SK-N-SH treated with all-trans-retinoic acid at 6 μM for 48 hours (cell line): ENCODE data around the gene SAAL1.

Source experiments
- ZFP30 ChIP-seq: fragments of 450-650 bp; formaldehyde crosslinking; IDR thresholded peaks from 2 replicates; pipeline ENCODE4 v1.5.0; 2022; ENCODE audit warnings: mild to moderate bottlenecking, moderate library complexity
- ZNF565 ChIP-seq: fragments of 450-650 bp; formaldehyde crosslinking; conservative IDR thresholded peaks from 2 replicates; pipeline ENCODE4 v1.5.0; 2020; ENCODE audit warnings: low read depth, mild to moderate bottlenecking, moderate library complexity
- ZNF8 ChIP-seq: fragments of 450-650 bp; formaldehyde crosslinking; IDR thresholded peaks from 2 replicates; pipeline ENCODE4 v1.5.0; 2020; ENCODE audit warnings: mild to moderate bottlenecking, moderate library complexity

GRCh38 chr11:18091731-18092130 lies 14.2 kb downstream of the SAAL1 start:
- no peak for TF ChIP-seq ZNF565 (CRISPR knock-in tag)
- TF ChIP-seq ZNF8, result no peak
- no peak for TF ChIP-seq ZFP30
